ENCODE data around the gene ZNF133.
"Not testable (repeated sequence)": the region's sequence is repeated elsewhere in the genome, so short reads cannot be mapped to it uniquely, and the experiment has no call there.

The ZNF133 gene

GRCh38 chr20:18259730-18260129, 28.6 kb upstream of the ZNF133 start:
- H3K4me1 ChIP-seq (ENCODE audit: control insufficient read depth, insufficient read depth, low read length, poor library complexity, severe bottlenecking): no peaks in the 10 kb centered on the region
- no peaks in the 10 kb centered on the region for H3K36me3 ChIP-seq (ENCODE audit: control insufficient read depth, insufficient read depth, low read length)
- 100% methylated on average over 1 of the region's 3 CpGs for WGBS, 2 experiments (ENCODE audit: insufficient coverage in 2 of 2)
- no peak overlapping the region for H3K4me3 ChIP-seq (ENCODE audit: extremely low read depth, insufficient read depth, low read length, poor library complexity, severe bottlenecking)
- no peak overlapping the region for H3K27ac ChIP-seq (ENCODE audit: low read depth, low read length, severe bottlenecking)
- no peaks in the 10 kb centered on the region for H3K9me3 ChIP-seq (ENCODE audit: control insufficient read depth, low read length)

GRCh38 chr20:18263723-18264122, 24.6 kb upstream of the ZNF133 start:
- no peak overlapping the region for H3K4me3 ChIP-seq (ENCODE audit: extremely low read depth, insufficient read depth, low read length, poor library complexity, severe bottlenecking)
- WGBS, 2 experiments (ENCODE audit: insufficient coverage in 2 of 2): 50% methylated on average over 1 of the region's 1 CpG; no CpG with 5 or more reads in 1 of the 2 experiments
- H3K27ac ChIP-seq (ENCODE audit: low read depth, low read length, severe bottlenecking): no peak overlapping the region
- H3K36me3 ChIP-seq (ENCODE audit: control insufficient read depth, insufficient read depth, low read length): no peaks in the 10 kb centered on the region
- peaks cover 11% of the 10 kb centered on the region for H3K4me1 ChIP-seq (ENCODE audit: control insufficient read depth, insufficient read depth, low read length, poor library complexity, severe bottlenecking)
- H3K9me3 ChIP-seq (ENCODE audit: control insufficient read depth, low read length): no peaks in the 10 kb centered on the region

GRCh38 chr20:18265441-18265840, 22.9 kb upstream of the ZNF133 start:
- H3K4me3 ChIP-seq (ENCODE audit: extremely low read depth, insufficient read depth, low read length, poor library complexity, severe bottlenecking): no peak overlapping the region
- H3K4me1 ChIP-seq (ENCODE audit: control insufficient read depth, insufficient read depth, low read length, poor library complexity, severe bottlenecking): peaks cover 11% of the 10 kb centered on the region
- no peaks in the 10 kb centered on the region for H3K9me3 ChIP-seq (ENCODE audit: control insufficient read depth, low read length)
- no peak overlapping the region for H3K27ac ChIP-seq (ENCODE audit: low read depth, low read length, severe bottlenecking)
- H3K36me3 ChIP-seq (ENCODE audit: control insufficient read depth, insufficient read depth, low read length): no peaks in the 10 kb centered on the region
- 84 to 86% methylated on average over 2 to 3 of the region's 4 CpGs for WGBS, 2 experiments (ENCODE audit: insufficient coverage in 2 of 2)

GRCh38 chr20:18266282-18266681, 22.0 kb upstream of the ZNF133 start:
- H3K4me3 ChIP-seq (ENCODE audit: extremely low read depth, insufficient read depth, low read length, poor library complexity, severe bottlenecking): no peak overlapping the region
- H3K4me1 ChIP-seq (ENCODE audit: control insufficient read depth, insufficient read depth, low read length, poor library complexity, severe bottlenecking): peaks cover 11% of the 10 kb centered on the region
- H3K36me3 ChIP-seq (ENCODE audit: control insufficient read depth, insufficient read depth, low read length): no peaks in the 10 kb centered on the region
- no peaks in the 10 kb centered on the region for H3K9me3 ChIP-seq (ENCODE audit: control insufficient read depth, low read length)
- no peak overlapping the region for H3K27ac ChIP-seq (ENCODE audit: low read depth, low read length, severe bottlenecking)
- WGBS, 2 experiments (ENCODE audit: insufficient coverage in 2 of 2): no CpG with 5 or more reads among the region's 5 CpGs

- no peaks in the 10 kb centered on the region for H3K9me3 ChIP-seq (ENCODE audit: control insufficient read depth, low read length)
- peaks cover 11% of the 10 kb centered on the region for H3K4me1 ChIP-seq (ENCODE audit: control insufficient read depth, insufficient read depth, low read length, poor library complexity, severe bottlenecking)
- peak overlapping the region; percentile 73 for H3K27ac ChIP-seq (ENCODE audit: low read depth, low read length, severe bottlenecking)
- WGBS, 2 experiments (ENCODE audit: insufficient coverage in 2 of 2): 17 to 28% methylated on average over 5 to 6 of the region's 7 CpGs
- H3K36me3 ChIP-seq (ENCODE audit: control insufficient read depth, insufficient read depth, low read length): no peaks in the 10 kb centered on the region
- H3K4me3 ChIP-seq (ENCODE audit: extremely low read depth, insufficient read depth, low read length, poor library complexity, severe bottlenecking): no peak overlapping the region
These were observed 20.5 kb upstream of the ZNF133 start for GRCh38 chr20:18267815-18268214.

- no peaks in the 10 kb centered on the region for H3K36me3 ChIP-seq (ENCODE audit: control insufficient read depth, insufficient read depth, low read length)
- peaks cover 11% of the 10 kb centered on the region for H3K4me1 ChIP-seq (ENCODE audit: control insufficient read depth, insufficient read depth, low read length, poor library complexity, severe bottlenecking)
- no peak overlapping the region for H3K27ac ChIP-seq (ENCODE audit: low read depth, low read length, severe bottlenecking)
- no peak overlapping the region for H3K4me3 ChIP-seq (ENCODE audit: extremely low read depth, insufficient read depth, low read length, poor library complexity, severe bottlenecking)
- H3K9me3 ChIP-seq (ENCODE audit: control insufficient read depth, low read length): no peaks in the 10 kb centered on the region
- 83 to 91% methylated on average over 1 to 2 of the region's 2 CpGs for WGBS, 2 experiments (ENCODE audit: insufficient coverage in 2 of 2)
These were observed 17.2 kb upstream of the ZNF133 start for GRCh38 chr20:18271160-18271559.

GRCh38 chr20:18272451-18272850, 15.9 kb upstream of the ZNF133 start:
- Histone ChIP-seq H3K27ac (ENCODE audit: low read depth, low read length, severe bottlenecking) (no peak overlapping the region), H3K36me3 (ENCODE audit: control insufficient read depth, insufficient read depth, low read length) (no peaks in the 10 kb centered on the region), H3K4me3 (ENCODE audit: extremely low read depth, insufficient read depth, low read length, poor library complexity, severe bottlenecking) (no peak overlapping the region), H3K9me3 (ENCODE audit: control insufficient read depth, low read length) (no peaks in the 10 kb centered on the region), H3K4me1 (ENCODE audit: control insufficient read depth, insufficient read depth, low read length, poor library complexity, severe bottlenecking) (peaks cover 10% of the 10 kb centered on the region)
- 67 to 76% methylated on average over 1 to 4 of the region's 6 CpGs for WGBS, 2 experiments (ENCODE audit: insufficient coverage in 2 of 2)

- H3K9me3 ChIP-seq (ENCODE audit: control insufficient read depth, low read length): no peaks in the 10 kb centered on the region
- H3K27ac ChIP-seq (ENCODE audit: low read depth, low read length, severe bottlenecking): no peak overlapping the region
- no peaks in the 10 kb centered on the region for H3K36me3 ChIP-seq (ENCODE audit: control insufficient read depth, insufficient read depth, low read length)
- H3K4me1 ChIP-seq (ENCODE audit: control insufficient read depth, insufficient read depth, low read length, poor library complexity, severe bottlenecking): no peaks in the 10 kb centered on the region
- no peak overlapping the region for H3K4me3 ChIP-seq (ENCODE audit: extremely low read depth, insufficient read depth, low read length, poor library complexity, severe bottlenecking)
These were observed 14.6 kb upstream of the ZNF133 start for GRCh38 chr20:18273738-18274137.

GRCh38 chr20:18275960-18276359, 12.4 kb upstream of the ZNF133 start:
- 85 to 89% methylated on average over 5 to 7 of the region's 7 CpGs for WGBS, 2 experiments (ENCODE audit: insufficient coverage in 2 of 2)
- not testable (repeated sequence) for H3K4me1 ChIP-seq (ENCODE audit: control insufficient read depth, insufficient read depth, low read length, poor library complexity, severe bottlenecking); H3K27ac ChIP-seq (ENCODE audit: low read depth, low read length, severe bottlenecking); H3K4me3 ChIP-seq (ENCODE audit: extremely low read depth, insufficient read depth, low read length, poor library complexity, severe bottlenecking); H3K9me3 ChIP-seq (ENCODE audit: control insufficient read depth, low read length); H3K36me3 ChIP-seq (ENCODE audit: control insufficient read depth, insufficient read depth, low read length)

GRCh38 chr20:18276821-18277220, 11.5 kb upstream of the ZNF133 start:
- no peaks in the 10 kb centered on the region for H3K4me1 ChIP-seq (ENCODE audit: control insufficient read depth, insufficient read depth, low read length, poor library complexity, severe bottlenecking)
- WGBS, 2 experiments (ENCODE audit: insufficient coverage in 2 of 2): 31 to 37% methylated on average over 6 to 9 of the region's 12 CpGs
- H3K9me3 ChIP-seq (ENCODE audit: control insufficient read depth, low read length): no peaks in the 10 kb centered on the region
- H3K36me3 ChIP-seq (ENCODE audit: control insufficient read depth, insufficient read depth, low read length): no peaks in the 10 kb centered on the region
- H3K4me3 ChIP-seq (ENCODE audit: extremely low read depth, insufficient read depth, low read length, poor library complexity, severe bottlenecking): no peak overlapping the region
- H3K27ac ChIP-seq (ENCODE audit: low read depth, low read length, severe bottlenecking): no peak overlapping the region

- Histone ChIP-seq H3K4me3 (ENCODE audit: extremely low read depth, insufficient read depth, low read length, poor library complexity, severe bottlenecking) (no peak overlapping the region), H3K36me3 (ENCODE audit: control insufficient read depth, insufficient read depth, low read length) (no peaks in the 10 kb centered on the region), H3K27ac (ENCODE audit: low read depth, low read length, severe bottlenecking) (no peak overlapping the region), H3K4me1 (ENCODE audit: control insufficient read depth, insufficient read depth, low read length, poor library complexity, severe bottlenecking) (no peaks in the 10 kb centered on the region), H3K9me3 (ENCODE audit: control insufficient read depth, low read length) (no peaks in the 10 kb centered on the region)
- WGBS, 2 experiments (ENCODE audit: insufficient coverage in 2 of 2): 82 to 100% methylated on average over 2 of the region's 2 CpGs
These were observed 9.1 kb upstream of the ZNF133 start for GRCh38 chr20:18279242-18279641.

Measured in mesodermal cell (in vitro differentiated cells).